ENCODE data around the gene MTARC2.
A peak's percentile ranks its signal among the peaks of the same experiment; 100 is the strongest.

MTARC2 gene

GRCh38 chr1:220797553-220797952, 49.4 kb downstream of the MTARC2 start:
- no peak for DNase-seq (ENCODE audit: low read depth in 2 of 2, low spot score in 1 of 2)

- no peak for DNase-seq (ENCODE audit: low read depth in 2 of 2, low spot score in 1 of 2)
These were observed 50.2 kb downstream of the MTARC2 start for GRCh38 chr1:220798338-220798737.

GRCh38 chr1:220800262-220800661, 52.1 kb downstream of the MTARC2 start:
- no peak for DNase-seq (ENCODE audit: low read depth in 2 of 2, low spot score in 1 of 2)

GRCh38 chr1:220803401-220804201, 55.5 kb downstream of the MTARC2 start:
- no peak for DNase-seq (ENCODE audit: low read depth in 2 of 2, low spot score in 1 of 2)

GRCh38 chr1:220804202-220804586, 56.1 kb downstream of the MTARC2 start:
- DNase-seq (ENCODE audit: low read depth in 2 of 2, low spot score in 1 of 2) = no peak

GRCh38 chr1:220806408-220806807, 58.3 kb downstream of the MTARC2 start:
- DNase-seq (ENCODE audit: low read depth in 2 of 2, low spot score in 1 of 2) = no peak

GRCh38 chr1:220807726-220808125, 59.6 kb downstream of the MTARC2 start:
- no peak for DNase-seq (ENCODE audit: low read depth in 2 of 2, low spot score in 1 of 2)

- no peak for DNase-seq (ENCODE audit: low read depth in 2 of 2, low spot score in 1 of 2)
These were observed 60.4 kb downstream of the MTARC2 start for GRCh38 chr1:220808345-220809186.

GRCh38 chr1:220809187-220809550, 61.0 kb downstream of the MTARC2 start:
- DNase-seq (ENCODE audit: low read depth in 2 of 2, low spot score in 1 of 2) = no peak

- DNase-seq (ENCODE audit: low read depth in 2 of 2, low spot score in 1 of 2) = no peak
These were observed 61.6 kb downstream of the MTARC2 start for GRCh38 chr1:220809704-220810103.

- peak; percentile 32 to 37 for DNase-seq (ENCODE audit: low read depth in 2 of 2, low spot score in 1 of 2)
These were observed 62.1 kb downstream of the MTARC2 start for GRCh38 chr1:220810179-220810653.

GRCh38 chr1:220810963-220811362, 62.8 kb downstream of the MTARC2 start:
- no peak for DNase-seq (ENCODE audit: low read depth in 2 of 2, low spot score in 1 of 2)

GRCh38 chr1:220811695-220812094, 63.6 kb downstream of the MTARC2 start:
- DNase-seq (ENCODE audit: low read depth in 2 of 2, low spot score in 1 of 2) = no peak

- no peak for DNase-seq (ENCODE audit: low read depth in 2 of 2, low spot score in 1 of 2)
These were observed 64.2 kb downstream of the MTARC2 start for GRCh38 chr1:220812308-220812707.

GRCh38 chr1:220813013-220813412, 64.9 kb downstream of the MTARC2 start:
- no peak for DNase-seq (ENCODE audit: low read depth in 2 of 2, low spot score in 1 of 2)

GRCh38 chr1:220815409-220815808, 67.3 kb downstream of the MTARC2 start:
- DNase-seq (ENCODE audit: low read depth in 2 of 2, low spot score in 1 of 2) = no peak

GRCh38 chr1:220817907-220818306, 69.8 kb downstream of the MTARC2 start:
- DNase-seq (ENCODE audit: low read depth in 2 of 2, low spot score in 1 of 2) = no peak

GRCh38 chr1:220818421-220819173, 70.5 kb downstream of the MTARC2 start:
- DNase-seq (ENCODE audit: low read depth in 2 of 2, low spot score in 1 of 2) = no peak

- DNase-seq (ENCODE audit: low read depth in 2 of 2, low spot score in 1 of 2) = no peak
These were observed 71.4 kb downstream of the MTARC2 start for GRCh38 chr1:220819467-220820026.

GRCh38 chr1:220824031-220824989, 76.2 kb downstream of the MTARC2 start:
- DNase-seq (ENCODE audit: low read depth in 2 of 2, low spot score in 1 of 2) = no peak

Data from stimulated activated CD8-positive, alpha-beta memory T cell treated with anti-CD3 and anti-CD28 coated beads, Interleukin-4, amount 100 ng/mL, for 4 hours (primary cell).